ENCODE results near the gene CDK18.
"Not testable (repeated sequence)": the region's sequence is repeated elsewhere in the genome, so short reads cannot be mapped to it uniquely, and the experiment has no call there.

Gene CDK18

DNA sequence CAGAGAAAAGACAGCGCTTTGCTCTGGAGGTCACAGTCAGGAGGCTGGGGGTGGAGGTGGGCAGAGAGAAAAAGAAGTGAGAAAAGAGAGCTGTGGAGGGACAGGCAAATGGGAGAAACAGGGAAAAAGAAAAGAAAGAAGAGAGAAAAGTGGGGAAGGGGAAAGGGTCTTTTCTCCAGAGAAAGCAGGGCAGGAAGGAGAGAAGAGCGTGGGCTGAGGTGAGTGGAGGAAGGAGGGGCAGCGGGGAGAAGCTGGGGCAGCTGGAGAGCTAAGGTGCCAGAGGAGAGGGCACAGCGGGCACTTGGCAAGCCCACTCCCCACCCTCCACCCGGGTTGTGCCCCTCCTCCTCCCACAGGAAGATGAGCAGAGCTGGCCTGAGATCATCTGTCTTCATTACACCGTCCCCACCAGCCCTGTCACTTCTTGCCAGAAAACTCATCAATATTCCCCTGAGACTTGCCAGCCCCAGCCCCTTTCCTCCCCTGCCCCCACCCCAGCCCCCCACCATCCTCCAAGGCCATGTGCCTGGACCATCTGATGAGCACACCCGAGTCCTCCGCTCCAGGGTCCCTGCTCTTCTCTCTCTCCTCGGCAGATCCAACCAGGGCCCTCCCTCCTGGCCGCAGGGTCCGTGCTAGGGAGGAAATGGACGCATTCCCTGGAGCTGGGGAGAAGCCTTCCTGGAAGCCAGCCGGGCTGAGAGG is 31.6 kb upstream of the CDK18 start:
- H3K4me3 ChIP-seq (ENCODE audit: low read depth, low read length), result no peak overlapping the region
- H3K9me3 ChIP-seq (ENCODE audit: control insufficient read depth, insufficient read depth, low read depth, low read length), result peaks cover 16% of the 10 kb centered on the region
- H3K27me3 ChIP-seq (ENCODE audit: control insufficient read depth, insufficient read depth, low read length), result no peaks in the 10 kb centered on the region
- no peaks in the 10 kb centered on the region for H3K36me3 ChIP-seq (ENCODE audit: control insufficient read depth, insufficient read depth, low read length)
- peaks cover 26% of the 10 kb centered on the region for H3K4me1 ChIP-seq (ENCODE audit: control insufficient read depth, insufficient read depth, low read length)
- no peak overlapping the region for H3K27ac ChIP-seq (ENCODE audit: low read depth, low read length)
- H3K9ac ChIP-seq (ENCODE audit: low read length), result no peak overlapping the region

DNA sequence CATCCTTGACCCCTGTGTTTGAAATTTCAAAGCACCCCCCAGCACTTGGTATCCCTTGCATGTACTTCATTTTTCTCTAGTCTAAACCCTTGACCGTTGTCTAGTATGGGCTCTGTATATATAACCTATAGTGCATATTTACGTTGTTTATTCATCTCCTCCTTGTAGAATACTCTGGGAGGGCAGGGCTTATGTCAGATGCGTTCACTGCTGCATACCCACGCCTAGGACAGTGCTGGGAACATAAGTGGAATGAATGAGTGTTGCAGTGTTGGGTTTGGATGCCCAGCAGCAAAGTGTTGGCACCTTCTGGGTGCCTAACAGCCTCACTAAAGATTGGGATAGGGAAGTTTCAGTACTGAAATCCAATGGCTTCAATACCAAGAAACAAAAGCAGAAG is 31.0 kb upstream of the CDK18 start:
- Histone ChIP-seq H3K36me3 (ENCODE audit: control insufficient read depth, insufficient read depth, low read length) (no peaks in the 10 kb centered on the region), H3K9me3 (ENCODE audit: control insufficient read depth, insufficient read depth, low read depth, low read length) (peaks cover 16% of the 10 kb centered on the region), H3K27me3 (ENCODE audit: control insufficient read depth, insufficient read depth, low read length) (no peaks in the 10 kb centered on the region), H3K27ac (ENCODE audit: low read depth, low read length) (no peak overlapping the region), H3K4me3 (ENCODE audit: low read depth, low read length) (no peak overlapping the region), H3K4me1 (ENCODE audit: control insufficient read depth, insufficient read depth, low read length) (peaks cover 28% of the 10 kb centered on the region), H3K9ac (ENCODE audit: low read length) (no peak overlapping the region)

DNA sequence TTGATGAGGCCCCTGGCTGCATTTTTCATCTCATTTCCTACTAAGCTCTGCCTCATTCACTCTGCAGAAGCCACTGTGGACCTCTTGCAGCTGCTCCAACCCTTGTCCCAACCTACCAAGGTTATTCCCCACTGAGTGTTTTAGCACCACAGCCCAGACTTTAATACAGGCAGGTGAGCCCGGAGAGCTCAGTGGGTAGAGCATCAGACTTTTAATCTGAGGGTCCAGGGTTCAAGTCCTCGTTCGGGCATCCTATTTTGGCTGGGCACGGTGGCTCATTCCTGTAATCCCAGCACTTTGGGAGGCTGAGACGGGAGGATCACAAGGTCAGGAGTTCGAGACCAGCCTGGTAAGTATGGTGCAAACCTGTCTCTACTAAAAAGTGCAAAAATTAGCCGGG is 30.5 kb upstream of the CDK18 start:
- Histone ChIP-seq H3K4me1 (ENCODE audit: control insufficient read depth, insufficient read depth, low read length) (peaks cover 28% of the 10 kb centered on the region), H3K27me3 (ENCODE audit: control insufficient read depth, insufficient read depth, low read length) (no peaks in the 10 kb centered on the region), H3K36me3 (ENCODE audit: control insufficient read depth, insufficient read depth, low read length) (no peaks in the 10 kb centered on the region), H3K9me3 (ENCODE audit: control insufficient read depth, insufficient read depth, low read depth, low read length) (peaks cover 16% of the 10 kb centered on the region), H3K4me3 (ENCODE audit: low read depth, low read length) (no peak overlapping the region), H3K9ac (ENCODE audit: low read length) (no peak overlapping the region), H3K27ac (ENCODE audit: low read depth, low read length) (no peak overlapping the region)

DNA sequence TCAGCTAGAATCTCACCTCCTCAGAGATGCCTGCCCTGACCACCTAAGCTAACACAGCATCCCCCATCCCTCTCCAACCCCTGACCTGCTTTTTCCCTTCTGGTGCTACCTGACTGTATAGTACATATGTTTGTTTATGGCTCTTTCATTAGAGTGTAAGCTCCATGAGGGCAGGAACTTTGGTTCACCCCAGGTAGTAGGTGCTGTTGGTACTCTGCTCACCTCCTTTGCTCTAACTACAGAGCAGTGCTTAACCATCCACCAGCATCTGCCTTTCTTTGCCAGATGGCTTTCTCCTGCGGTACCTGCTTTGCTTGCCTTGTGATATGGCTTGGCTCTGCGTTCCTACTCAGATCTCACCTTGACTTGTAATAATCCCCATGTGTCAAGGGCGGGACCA is 29.9 kb upstream of the CDK18 start:
- H3K27me3 ChIP-seq (ENCODE audit: control insufficient read depth, insufficient read depth, low read length), result no peaks in the 10 kb centered on the region
- peaks cover 16% of the 10 kb centered on the region for H3K9me3 ChIP-seq (ENCODE audit: control insufficient read depth, insufficient read depth, low read depth, low read length)
- peaks cover 28% of the 10 kb centered on the region for H3K4me1 ChIP-seq (ENCODE audit: control insufficient read depth, insufficient read depth, low read length)
- no peaks in the 10 kb centered on the region for H3K36me3 ChIP-seq (ENCODE audit: control insufficient read depth, insufficient read depth, low read length)
- H3K4me3 ChIP-seq (ENCODE audit: low read depth, low read length), result no peak overlapping the region
- H3K27ac ChIP-seq (ENCODE audit: low read depth, low read length), result no peak overlapping the region
- no peak overlapping the region for H3K9ac ChIP-seq (ENCODE audit: low read length)

DNA sequence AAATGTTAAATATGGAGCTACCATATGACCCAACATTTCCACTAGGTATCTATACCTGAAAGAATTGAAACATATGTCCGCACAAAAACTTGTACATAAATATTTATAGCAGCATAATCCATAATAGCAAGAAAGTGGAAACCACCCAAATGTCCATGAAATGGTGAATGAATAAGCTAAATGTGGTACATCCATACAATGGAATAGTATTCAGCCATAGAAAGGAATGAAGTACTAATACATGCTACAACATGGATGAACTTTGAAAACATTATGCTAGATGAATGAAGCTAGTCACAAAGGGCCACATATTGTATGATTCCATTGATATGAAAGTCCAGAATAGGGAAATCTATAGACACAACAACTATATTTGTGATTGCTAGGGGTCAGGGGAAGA is 28.6 kb upstream of the CDK18 start:
- no peak overlapping the region for H3K27ac ChIP-seq (ENCODE audit: low read depth, low read length)
- H3K9ac ChIP-seq (ENCODE audit: low read length), result no peak overlapping the region
- no peak overlapping the region for H3K4me3 ChIP-seq (ENCODE audit: low read depth, low read length)
- H3K36me3 ChIP-seq (ENCODE audit: control insufficient read depth, insufficient read depth, low read length), result no peaks in the 10 kb centered on the region
- H3K9me3 ChIP-seq (ENCODE audit: control insufficient read depth, insufficient read depth, low read depth, low read length), result peaks cover 16% of the 10 kb centered on the region
- H3K27me3 ChIP-seq (ENCODE audit: control insufficient read depth, insufficient read depth, low read length), result peaks cover 4% of the 10 kb centered on the region; the same call in 1 of the 2 replicates
- H3K4me1 ChIP-seq (ENCODE audit: control insufficient read depth, insufficient read depth, low read length), result peaks cover 33% of the 10 kb centered on the region

DNA sequence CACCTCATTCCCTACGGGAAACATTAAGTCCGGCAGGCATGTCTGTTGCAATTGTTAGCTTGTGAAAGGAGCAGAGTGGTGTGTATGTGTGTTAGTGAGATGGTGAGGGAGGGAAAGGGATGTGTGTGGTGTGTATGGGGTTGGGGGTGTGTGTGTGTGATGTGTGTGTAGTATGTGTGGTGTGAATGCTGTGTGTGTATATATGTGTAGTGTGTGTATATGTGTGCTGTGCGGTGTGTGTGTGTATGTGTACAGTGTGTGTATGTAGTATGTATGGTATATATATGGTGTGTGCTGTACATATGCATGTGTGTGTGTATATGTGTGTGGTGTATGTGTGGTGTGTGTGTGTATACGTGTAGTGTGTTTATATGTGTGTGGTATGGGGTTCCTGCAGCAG is 27.8 kb upstream of the CDK18 start:
- Histone ChIP-seq H3K27ac (ENCODE audit: low read depth, low read length) (no peak overlapping the region), H3K4me3 (ENCODE audit: low read depth, low read length) (no peak overlapping the region), H3K9me3 (ENCODE audit: control insufficient read depth, insufficient read depth, low read depth, low read length) (peaks cover 16% of the 10 kb centered on the region), H3K9ac (ENCODE audit: low read length) (no peak overlapping the region), H3K4me1 (ENCODE audit: control insufficient read depth, insufficient read depth, low read length) (peaks cover 40% of the 10 kb centered on the region), H3K27me3 (ENCODE audit: control insufficient read depth, insufficient read depth, low read length) (peaks cover 11% of the 10 kb centered on the region; the same call in 1 of the 2 replicates), H3K36me3 (ENCODE audit: control insufficient read depth, insufficient read depth, low read length) (no peaks in the 10 kb centered on the region)

DNA sequence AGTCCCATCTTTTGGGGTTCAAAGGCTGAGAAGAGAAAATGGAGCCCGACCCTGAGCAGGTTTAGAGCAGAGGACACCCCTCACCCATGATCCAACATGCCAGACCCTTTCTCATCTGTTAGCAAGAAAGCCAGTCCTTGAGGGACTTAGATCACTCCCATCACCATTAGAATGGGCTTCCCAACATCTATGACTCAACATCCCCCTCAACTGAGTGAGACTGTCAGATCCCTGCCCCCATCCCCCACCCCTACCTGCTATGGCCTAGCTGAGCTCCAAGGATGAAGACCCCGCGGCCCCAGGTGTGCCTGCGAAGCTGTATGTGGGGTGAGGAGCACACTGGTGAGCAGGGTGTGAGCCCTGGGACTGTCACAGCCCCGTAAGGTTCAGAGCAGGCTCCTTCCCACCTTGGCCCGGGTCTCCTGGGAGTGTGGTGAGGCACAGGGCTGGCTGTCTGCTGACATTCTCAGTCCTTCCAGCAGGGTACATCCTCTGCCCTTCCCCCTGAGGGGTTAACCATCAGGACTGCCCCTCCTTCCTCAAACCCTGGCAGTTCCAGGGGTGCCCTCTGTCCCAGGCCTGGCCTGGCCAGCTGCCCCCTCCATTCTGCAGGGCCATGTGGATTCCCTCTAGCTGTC is 27.2 kb upstream of the CDK18 start:
- Histone ChIP-seq H3K36me3 (ENCODE audit: control insufficient read depth, insufficient read depth, low read length) (no peaks in the 10 kb centered on the region), H3K4me3 (ENCODE audit: low read depth, low read length) (no peak overlapping the region), H3K4me1 (ENCODE audit: control insufficient read depth, insufficient read depth, low read length) (peaks cover 46% of the 10 kb centered on the region), H3K9me3 (ENCODE audit: control insufficient read depth, insufficient read depth, low read depth, low read length) (peaks cover 16% of the 10 kb centered on the region), H3K27ac (ENCODE audit: low read depth, low read length) (no peak overlapping the region), H3K9ac (ENCODE audit: low read length) (no peak overlapping the region), H3K27me3 (ENCODE audit: control insufficient read depth, insufficient read depth, low read length) (peaks cover 11% of the 10 kb centered on the region; the same call in 1 of the 2 replicates)

DNA sequence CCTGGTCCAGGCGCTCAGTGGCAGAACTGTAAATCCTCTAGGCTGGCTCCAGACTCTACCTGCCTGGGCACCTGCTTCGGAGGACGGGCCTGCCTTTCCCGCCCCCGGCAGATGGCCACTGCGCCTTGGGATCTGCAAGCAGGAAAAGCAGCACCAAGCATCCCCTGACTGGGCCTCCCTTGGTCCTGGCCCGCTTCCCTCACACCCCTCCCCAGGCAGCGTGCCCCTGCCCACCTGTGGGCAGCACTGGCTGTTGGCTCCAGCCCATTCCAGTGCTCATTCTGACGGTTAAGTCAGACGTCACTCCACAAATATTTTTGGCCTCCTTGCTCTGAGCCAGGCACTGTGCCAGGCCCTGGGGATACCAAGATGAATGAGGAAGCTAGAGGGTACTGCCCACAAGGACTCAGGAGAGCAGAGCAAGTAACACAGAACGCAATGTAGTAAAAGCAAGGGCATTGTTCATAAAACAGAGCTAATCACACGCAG is 26.7 kb upstream of the CDK18 start:
- Histone ChIP-seq H3K9me3 (ENCODE audit: control insufficient read depth, insufficient read depth, low read depth, low read length) (peaks cover 16% of the 10 kb centered on the region), H3K27me3 (ENCODE audit: control insufficient read depth, insufficient read depth, low read length) (peaks cover 11% of the 10 kb centered on the region; the same call in 1 of the 2 replicates), H3K27ac (ENCODE audit: low read depth, low read length) (no peak overlapping the region), H3K36me3 (ENCODE audit: control insufficient read depth, insufficient read depth, low read length) (no peaks in the 10 kb centered on the region), H3K9ac (ENCODE audit: low read length) (no peak overlapping the region), H3K4me3 (ENCODE audit: low read depth, low read length) (no peak overlapping the region), H3K4me1 (ENCODE audit: control insufficient read depth, insufficient read depth, low read length) (peaks cover 41% of the 10 kb centered on the region)

DNA sequence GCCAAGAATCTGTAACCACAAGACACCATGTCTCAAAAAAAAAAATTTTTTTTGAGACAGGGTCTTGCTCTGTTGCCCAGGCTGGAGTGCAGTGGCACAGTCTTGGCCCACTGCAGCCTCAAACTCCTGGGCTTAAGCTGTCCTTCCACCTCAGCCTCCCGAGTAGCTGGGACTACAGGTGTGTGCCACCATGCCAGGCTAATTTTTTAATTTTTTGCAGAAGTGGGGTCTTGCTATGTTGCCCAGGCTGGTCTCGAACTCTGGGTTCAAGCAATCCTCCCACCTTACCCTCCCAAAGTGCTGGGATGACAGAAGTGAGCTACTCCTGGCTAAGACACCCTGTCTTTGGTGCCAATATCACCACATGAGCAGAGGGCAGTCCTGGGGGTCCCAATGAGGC is 25.5 kb upstream of the CDK18 start:
- Histone ChIP-seq H3K27me3 (ENCODE audit: control insufficient read depth, insufficient read depth, low read length) (peaks cover 11% of the 10 kb centered on the region; the same call in 1 of the 2 replicates), H3K9me3 (ENCODE audit: control insufficient read depth, insufficient read depth, low read depth, low read length) (peaks cover 16% of the 10 kb centered on the region), H3K4me1 (ENCODE audit: control insufficient read depth, insufficient read depth, low read length) (peaks cover 42% of the 10 kb centered on the region)
- H3K36me3 ChIP-seq (ENCODE audit: control insufficient read depth, insufficient read depth, low read length); H3K27ac ChIP-seq (ENCODE audit: low read depth, low read length); H3K4me3 ChIP-seq (ENCODE audit: low read depth, low read length); H3K9ac ChIP-seq (ENCODE audit: low read length): not testable (repeated sequence)

DNA sequence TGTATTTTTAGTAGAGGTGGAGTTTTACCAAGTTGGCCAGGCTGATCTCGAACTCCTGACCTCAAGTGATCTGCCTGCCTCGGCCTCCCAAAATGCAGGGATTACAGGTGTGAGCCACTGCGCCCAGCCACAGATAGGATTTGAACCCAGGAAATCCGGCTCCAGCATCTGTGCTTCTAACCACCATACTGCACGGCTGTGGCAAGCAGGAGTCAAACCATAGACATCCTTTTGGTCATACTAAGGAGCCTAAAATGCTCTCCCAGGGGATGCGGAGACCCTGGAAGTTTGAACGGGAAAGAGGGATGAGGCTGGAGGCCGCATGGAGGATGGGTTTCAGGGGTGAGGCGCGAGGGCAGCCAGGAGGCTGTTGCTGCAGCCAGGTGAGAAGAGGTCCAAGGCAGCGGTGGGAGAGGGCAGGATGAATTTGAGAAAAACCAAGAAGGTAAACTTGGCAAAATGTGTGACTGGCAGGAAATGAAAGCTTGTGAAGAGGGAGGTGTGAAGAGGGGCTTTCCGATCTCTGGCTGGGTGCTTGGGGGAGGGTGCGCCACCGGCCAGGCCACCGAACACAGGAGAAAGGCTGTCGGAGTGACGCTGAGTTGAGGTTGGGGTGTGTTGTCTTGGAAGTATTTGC is 24.0 kb upstream of the CDK18 start:
- Histone ChIP-seq H3K4me1 (ENCODE audit: control insufficient read depth, insufficient read depth, low read length) (peaks cover 47% of the 10 kb centered on the region), H3K36me3 (ENCODE audit: control insufficient read depth, insufficient read depth, low read length) (no peaks in the 10 kb centered on the region), H3K4me3 (ENCODE audit: low read depth, low read length) (no peak overlapping the region), H3K27me3 (ENCODE audit: control insufficient read depth, insufficient read depth, low read length) (peaks cover 11% of the 10 kb centered on the region; the same call in 1 of the 2 replicates), H3K9ac (ENCODE audit: low read length) (no peak overlapping the region), H3K9me3 (ENCODE audit: control insufficient read depth, insufficient read depth, low read depth, low read length) (peaks cover 7% of the 10 kb centered on the region), H3K27ac (ENCODE audit: low read depth, low read length) (no peak overlapping the region)

DNA sequence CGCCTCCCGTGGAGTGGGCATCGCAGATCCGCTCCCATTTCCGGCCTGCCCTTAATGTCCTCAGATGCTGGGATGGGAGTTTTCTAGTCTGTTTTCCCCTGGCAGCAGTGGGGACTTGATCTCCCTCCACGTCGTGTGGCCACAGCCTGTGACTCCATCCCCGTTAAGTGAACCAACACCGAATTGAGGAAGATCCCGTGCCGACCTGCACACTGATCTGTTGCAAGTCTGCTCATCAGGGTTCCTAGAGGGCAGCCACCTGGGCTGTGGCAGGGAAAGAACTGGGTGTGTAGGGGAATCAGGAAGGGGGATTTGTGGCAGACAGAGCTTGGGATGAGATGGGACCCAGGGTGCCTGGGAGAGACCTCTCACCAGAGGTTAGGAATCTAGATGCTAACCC is 23.3 kb upstream of the CDK18 start:
- Histone ChIP-seq H3K9ac (ENCODE audit: low read length) (no peak overlapping the region), H3K4me1 (ENCODE audit: control insufficient read depth, insufficient read depth, low read length) (peaks cover 47% of the 10 kb centered on the region), H3K27me3 (ENCODE audit: control insufficient read depth, insufficient read depth, low read length) (peaks cover 11% of the 10 kb centered on the region; the same call in 1 of the 2 replicates), H3K9me3 (ENCODE audit: control insufficient read depth, insufficient read depth, low read depth, low read length) (no peaks in the 10 kb centered on the region), H3K27ac (ENCODE audit: low read depth, low read length) (no peak overlapping the region), H3K36me3 (ENCODE audit: control insufficient read depth, insufficient read depth, low read length) (no peaks in the 10 kb centered on the region), H3K4me3 (ENCODE audit: low read depth, low read length) (no peak overlapping the region)

Measured in HUES6 (cell line).